Glutamatergic neuron (in vitro differentiated cells): ENCODE measurements around the gene GRID1. TPM values are rescaled to one million over a fixed set of nuclear protein-coding genes. Genes with fewer than 3 reads are reported as not detected.
A peak's percentile ranks its signal among the peaks of the same experiment; 100 is the strongest.

Experiments
- DNase-seq: peaks from one replicate; pipeline ENCODE4 v3.0.0; 2022
- H3K27ac Mint-ChIP-seq: one replicate; pipeline ENCODE4 v1.8.0; 2020; ENCODE audit warnings: mild to moderate bottlenecking, mixed read lengths, inconsistent platforms; ENCODE audit not compliant: unreplicated experiment
- H3K27me3 Mint-ChIP-seq: one replicate; pipeline ENCODE4 v1.8.0; 2020; ENCODE audit warnings: mild to moderate bottlenecking, moderate library complexity, mixed read lengths, inconsistent platforms; ENCODE audit not compliant: unreplicated experiment
- H3K36me3 Mint-ChIP-seq: one replicate; pipeline ENCODE4 v1.8.0; 2020; ENCODE audit warnings: mild to moderate bottlenecking, mixed read lengths, inconsistent platforms; ENCODE audit not compliant: unreplicated experiment
- H3K4me1 Mint-ChIP-seq: one replicate; pipeline ENCODE4 v1.8.0; 2020; ENCODE audit warnings: mild to moderate bottlenecking, low read depth, mixed read lengths, inconsistent platforms; ENCODE audit not compliant: unreplicated experiment
- H3K4me3 Mint-ChIP-seq: one replicate; pipeline ENCODE4 v1.8.0; 2020; ENCODE audit warnings: mild to moderate bottlenecking, mixed read lengths, inconsistent platforms; ENCODE audit not compliant: unreplicated experiment
- H3K9me3 Mint-ChIP-seq: one replicate; pipeline ENCODE4 v1.8.0; 2020; ENCODE audit warnings: mild to moderate bottlenecking, moderate library complexity, mixed read lengths, inconsistent platforms; ENCODE audit not compliant: unreplicated experiment
- total RNA-seq: library from RNA; stranded (reverse); fragmentation: NEBNext Ultra II Directional; extraction: Animal tissue kit (Norgen Biotek cat#: 25700); gene quantifications from one replicate; pipeline ENCODE4 v1.2.1, GENCODE V29; 2021; ENCODE audit not compliant: unreplicated experiment
- TF ChIP-seq, protein P1 (sequence below): fragments of 200-600 bp; sonication (generic); IDR thresholded peaks from one replicate; pipeline ENCODE4 v1.5.0; 2021; ENCODE audit not compliant: partially characterized antibody, unreplicated experiment

The GRID1 gene
- total RNA-seq, 1 donor from 2014 or later, result 8.0 TPM

DNA sequence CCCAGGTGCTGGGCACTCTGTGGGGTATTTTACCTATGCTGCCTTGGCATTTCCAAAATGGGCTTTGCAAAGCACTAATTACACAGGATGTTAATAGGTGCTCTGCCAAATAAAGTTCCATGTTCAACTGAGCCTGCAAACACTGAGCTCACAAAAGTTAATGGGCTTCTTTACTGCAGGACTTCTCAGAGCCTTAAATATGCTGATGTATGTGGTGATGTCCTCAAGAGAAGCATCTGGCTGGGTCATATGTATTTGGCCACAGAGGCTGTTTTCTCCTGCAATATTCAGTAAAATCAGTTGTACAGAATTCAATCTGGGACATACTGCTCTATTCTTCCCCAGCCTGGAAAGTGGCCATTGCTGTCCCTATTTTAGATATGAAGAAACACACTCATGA is 31.3 kb downstream of the GRID1 start:
- Mint-ChIP-seq H3K4me3 (no peak overlapping the region), H3K27me3 (peaks cover 12% of the 10 kb centered on the region)

DNA sequence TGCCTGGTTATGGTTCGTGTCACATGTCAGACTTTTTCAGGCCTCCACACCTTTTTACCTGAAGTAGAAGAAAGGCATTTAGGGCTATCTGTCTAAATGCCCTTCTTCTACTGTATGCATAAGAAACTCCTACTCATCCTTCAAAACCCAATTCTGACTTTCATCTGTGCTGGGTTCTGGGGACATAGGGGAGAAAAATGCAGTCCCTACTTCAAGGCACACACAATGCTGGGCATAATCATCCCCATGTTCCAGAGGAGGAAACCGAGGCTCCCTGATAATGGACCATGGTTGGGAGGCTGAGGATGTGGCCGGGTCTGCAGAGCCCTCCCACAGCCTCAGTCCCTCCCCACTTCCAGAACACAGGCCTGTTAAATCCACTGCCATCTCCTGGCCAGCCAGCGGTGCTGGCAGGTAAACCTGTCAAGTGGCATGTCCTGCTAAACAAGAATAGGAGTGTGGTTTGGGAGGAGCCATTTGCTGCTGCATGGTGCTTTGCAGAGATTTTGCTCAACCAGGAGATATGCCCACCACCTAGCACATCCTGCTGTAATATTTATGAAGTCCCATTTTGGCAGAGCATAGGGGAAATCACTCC is 32.0 kb downstream of the GRID1 start:
- peak; percentile 5 for DNase-seq
- Mint-ChIP-seq H3K27ac (no peak overlapping the region), H3K36me3 (no peaks in the 10 kb centered on the region), H3K4me1 (no peaks in the 10 kb centered on the region), H3K27me3 (peaks cover 14% of the 10 kb centered on the region), H3K4me3 (no peak overlapping the region), H3K9me3 (peaks cover 2% of the 10 kb centered on the region)
- TF ChIP-seq, protein P1, sequence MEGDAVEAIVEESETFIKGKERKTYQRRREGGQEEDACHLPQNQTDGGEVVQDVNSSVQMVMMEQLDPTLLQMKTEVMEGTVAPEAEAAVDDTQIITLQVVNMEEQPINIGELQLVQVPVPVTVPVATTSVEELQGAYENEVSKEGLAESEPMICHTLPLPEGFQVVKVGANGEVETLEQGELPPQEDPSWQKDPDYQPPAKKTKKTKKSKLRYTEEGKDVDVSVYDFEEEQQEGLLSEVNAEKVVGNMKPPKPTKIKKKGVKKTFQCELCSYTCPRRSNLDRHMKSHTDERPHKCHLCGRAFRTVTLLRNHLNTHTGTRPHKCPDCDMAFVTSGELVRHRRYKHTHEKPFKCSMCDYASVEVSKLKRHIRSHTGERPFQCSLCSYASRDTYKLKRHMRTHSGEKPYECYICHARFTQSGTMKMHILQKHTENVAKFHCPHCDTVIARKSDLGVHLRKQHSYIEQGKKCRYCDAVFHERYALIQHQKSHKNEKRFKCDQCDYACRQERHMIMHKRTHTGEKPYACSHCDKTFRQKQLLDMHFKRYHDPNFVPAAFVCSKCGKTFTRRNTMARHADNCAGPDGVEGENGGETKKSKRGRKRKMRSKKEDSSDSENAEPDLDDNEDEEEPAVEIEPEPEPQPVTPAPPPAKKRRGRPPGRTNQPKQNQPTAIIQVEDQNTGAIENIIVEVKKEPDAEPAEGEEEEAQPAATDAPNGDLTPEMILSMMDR, result no peak

More for the DNA sequence above, 31.3 kb downstream of the GRID1 start:
- DNase-seq, result no peak
- Mint-ChIP-seq H3K27ac (no peak overlapping the region), H3K36me3 (no peaks in the 10 kb centered on the region), H3K9me3 (peaks cover 2% of the 10 kb centered on the region), H3K4me1 (no peaks in the 10 kb centered on the region)
- TF ChIP-seq, protein P1, result no peak

DNA sequence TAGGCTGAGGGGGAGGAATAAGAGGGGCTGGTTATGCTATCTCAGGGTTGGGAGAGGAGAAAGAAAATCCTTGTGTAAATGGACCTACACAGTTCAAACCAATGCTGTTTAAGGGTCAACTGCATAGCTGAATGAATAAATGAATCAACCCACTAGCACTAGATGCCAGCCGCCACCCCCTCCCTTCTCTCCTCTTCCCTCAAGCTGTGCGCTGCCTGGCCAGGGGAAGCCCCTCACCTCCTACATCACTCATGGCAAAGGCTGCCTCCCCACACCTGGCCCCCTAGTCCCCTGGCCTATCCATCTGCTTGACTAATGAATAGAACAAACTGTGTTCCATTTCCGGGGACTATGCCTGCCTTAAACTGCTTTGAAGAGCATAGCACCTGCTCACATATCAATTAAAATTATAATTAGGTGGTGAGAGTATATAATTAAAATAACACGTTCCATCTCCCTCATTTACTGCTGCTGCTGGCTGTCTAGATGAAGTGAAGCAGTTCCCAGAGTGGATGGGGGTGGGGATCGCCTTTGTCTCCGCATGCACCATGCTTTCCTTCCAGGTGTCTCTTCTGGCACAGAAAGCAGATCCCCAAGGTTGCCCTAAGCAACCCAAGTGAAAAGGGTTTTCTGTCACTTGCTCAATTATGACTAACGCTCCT is 32.6 kb downstream of the GRID1 start:
- Mint-ChIP-seq H3K4me1 (no peaks in the 10 kb centered on the region), H3K4me3 (no peak overlapping the region), H3K36me3 (no peaks in the 10 kb centered on the region), H3K9me3 (peaks cover 2% of the 10 kb centered on the region), H3K27me3 (peaks cover 14% of the 10 kb centered on the region), H3K27ac (no peak overlapping the region)
- TF ChIP-seq, protein P1, result no peak
- peak; percentile 8 for DNase-seq

DNA sequence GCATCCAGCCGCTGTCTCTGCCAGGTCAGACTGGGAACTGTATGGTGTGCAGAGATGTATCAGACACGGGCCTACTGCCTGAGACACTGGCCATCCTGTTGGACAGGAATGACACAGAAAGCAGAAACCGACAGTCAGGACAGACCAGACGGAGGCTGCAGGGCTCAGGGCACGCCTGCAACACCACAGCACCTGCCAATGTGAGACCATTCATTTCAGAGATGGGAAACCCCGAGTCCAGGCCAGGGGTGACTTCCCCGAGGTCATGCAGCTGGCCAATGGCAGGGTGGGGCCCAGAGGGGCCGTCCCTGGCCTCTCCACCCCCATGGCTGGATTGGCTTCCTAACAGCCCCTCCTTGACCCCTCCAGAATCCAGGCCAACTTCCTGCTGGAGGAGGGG is 34.7 kb downstream of the GRID1 start:
- no peaks in the 10 kb centered on the region for H3K36me3 Mint-ChIP-seq
- H3K4me3 Mint-ChIP-seq, result no peak overlapping the region
- peaks cover 11% of the 10 kb centered on the region for H3K27me3 Mint-ChIP-seq
- TF ChIP-seq, protein P1, result no peak
- no peaks in the 10 kb centered on the region for H3K4me1 Mint-ChIP-seq
- no peaks in the 10 kb centered on the region for H3K9me3 Mint-ChIP-seq
- no peak overlapping the region for H3K27ac Mint-ChIP-seq
- DNase-seq, result peak; percentile 1
